Measurements from ENCODE around the gene MAMSTR.
"Not testable (repeated sequence)": the region's sequence is repeated elsewhere in the genome, so short reads cannot be mapped to it uniquely, and the experiment has no call there.

Gene MAMSTR

DNA sequence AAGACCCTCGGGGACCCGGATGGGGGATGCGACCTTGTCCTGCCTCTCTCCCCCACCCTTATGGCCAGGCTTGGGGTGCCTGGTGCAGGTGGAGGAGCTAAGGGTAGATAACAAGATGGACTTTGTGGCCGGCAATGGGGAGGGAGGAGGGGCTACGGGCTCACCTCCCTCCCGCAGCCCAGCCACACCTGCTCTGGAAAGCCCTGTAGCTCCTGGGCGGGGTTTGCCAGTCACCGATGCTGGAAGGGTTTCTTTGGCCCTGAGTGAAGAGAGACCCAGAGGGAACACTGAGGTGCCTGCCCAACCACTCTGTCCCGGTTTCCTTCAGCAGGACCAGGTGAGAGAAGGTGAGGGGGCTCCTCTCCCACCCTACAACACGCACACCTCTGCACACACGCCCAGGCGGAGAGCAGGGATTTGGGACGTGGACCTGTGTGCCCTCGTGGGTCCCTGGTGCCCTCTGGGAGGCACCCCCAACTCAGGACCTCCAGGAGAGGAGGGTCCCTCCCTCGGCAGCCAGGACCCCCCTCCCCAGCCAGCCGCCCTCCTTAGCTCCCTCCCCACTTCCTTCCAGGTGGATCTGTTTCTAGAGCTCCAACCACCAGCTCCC lies 23.7 kb downstream of the MAMSTR start, which contains the start of gene FUT2:
TSS of gene FUT2 (plus strand) at position 229 of the 610 bp plus-strand sequence. CDS start 6,986 bp downstream, outside the sequence.
- H3K9me3 ChIP-seq (ENCODE audit: severe bottlenecking) = no peaks in the 10 kb centered on the region
- no peaks in the 10 kb centered on the region for H3K27me3 ChIP-seq (ENCODE audit: insufficient read depth, low read depth, severe bottlenecking)
- TF ChIP-seq, protein P1, sequence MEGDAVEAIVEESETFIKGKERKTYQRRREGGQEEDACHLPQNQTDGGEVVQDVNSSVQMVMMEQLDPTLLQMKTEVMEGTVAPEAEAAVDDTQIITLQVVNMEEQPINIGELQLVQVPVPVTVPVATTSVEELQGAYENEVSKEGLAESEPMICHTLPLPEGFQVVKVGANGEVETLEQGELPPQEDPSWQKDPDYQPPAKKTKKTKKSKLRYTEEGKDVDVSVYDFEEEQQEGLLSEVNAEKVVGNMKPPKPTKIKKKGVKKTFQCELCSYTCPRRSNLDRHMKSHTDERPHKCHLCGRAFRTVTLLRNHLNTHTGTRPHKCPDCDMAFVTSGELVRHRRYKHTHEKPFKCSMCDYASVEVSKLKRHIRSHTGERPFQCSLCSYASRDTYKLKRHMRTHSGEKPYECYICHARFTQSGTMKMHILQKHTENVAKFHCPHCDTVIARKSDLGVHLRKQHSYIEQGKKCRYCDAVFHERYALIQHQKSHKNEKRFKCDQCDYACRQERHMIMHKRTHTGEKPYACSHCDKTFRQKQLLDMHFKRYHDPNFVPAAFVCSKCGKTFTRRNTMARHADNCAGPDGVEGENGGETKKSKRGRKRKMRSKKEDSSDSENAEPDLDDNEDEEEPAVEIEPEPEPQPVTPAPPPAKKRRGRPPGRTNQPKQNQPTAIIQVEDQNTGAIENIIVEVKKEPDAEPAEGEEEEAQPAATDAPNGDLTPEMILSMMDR (IDR thresholded peaks at IDR 0.05; ENCODE audit: low read depth, low read length) = no peak
- peak within 1 kb of the TSS; percentile 54 for H3K4me3 ChIP-seq (ENCODE audit: low read depth, low read length)
- H3K27ac ChIP-seq = peak within 1 kb of the TSS; percentile 57
- H3K36me3 ChIP-seq = no peaks in the 10 kb centered on the region
- peak; percentile 42 for DNase-seq

DNA sequence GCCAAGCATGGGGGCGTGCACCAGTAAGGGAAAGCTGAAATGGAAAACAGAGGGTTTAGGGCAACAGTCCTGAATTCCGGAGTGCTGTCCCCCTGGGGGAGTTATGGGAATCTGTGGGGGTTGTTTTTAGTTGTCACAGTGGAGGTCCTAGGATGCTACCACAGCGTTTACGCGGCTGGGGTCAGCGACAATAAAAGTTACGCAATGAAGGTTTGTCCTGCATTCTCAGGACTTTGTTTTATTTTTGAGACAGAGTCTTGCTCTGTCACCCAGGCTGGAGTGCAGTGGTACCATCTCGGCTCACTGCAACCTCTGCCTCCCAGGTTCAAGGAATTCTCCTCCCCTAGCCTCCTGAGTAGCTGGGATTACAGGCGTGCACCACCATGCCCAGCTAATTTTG lies 25.9 kb downstream of the MAMSTR start:
- H3K4me3 ChIP-seq (ENCODE audit: low read depth, low read length); DNase-seq; H3K36me3 ChIP-seq; H3K27me3 ChIP-seq (ENCODE audit: insufficient read depth, low read depth, severe bottlenecking); H3K27ac ChIP-seq; H3K9me3 ChIP-seq (ENCODE audit: severe bottlenecking): not testable (repeated sequence)

DNA sequence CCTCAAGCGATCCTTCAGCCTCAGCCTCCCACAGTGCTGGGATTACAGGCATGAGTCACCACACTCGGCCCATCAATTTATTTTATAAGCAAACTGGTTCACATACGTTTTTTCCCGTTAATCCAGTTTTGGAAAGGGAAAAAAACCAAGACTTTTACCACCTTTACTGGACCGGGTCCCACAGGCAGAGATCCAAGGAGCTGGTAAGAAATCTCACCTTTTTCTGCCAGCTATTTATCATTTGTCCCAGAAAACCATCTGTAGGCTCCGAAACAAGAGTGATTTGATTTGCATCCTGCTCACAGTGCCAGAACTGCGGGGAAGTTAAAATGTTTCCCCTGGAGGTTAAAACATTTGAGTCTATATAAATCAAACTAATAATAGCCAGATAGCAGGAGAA lies 30.1 kb downstream of the MAMSTR start:
- TF ChIP-seq, protein P1 (IDR thresholded peaks at IDR 0.05; ENCODE audit: low read depth, low read length) = no peak
- H3K9me3 ChIP-seq (ENCODE audit: severe bottlenecking) = no peaks in the 10 kb centered on the region
- H3K27ac ChIP-seq = no peak overlapping the region
- H3K36me3 ChIP-seq = no peaks in the 10 kb centered on the region
- H3K27me3 ChIP-seq (ENCODE audit: insufficient read depth, low read depth, severe bottlenecking) = no peaks in the 10 kb centered on the region
- H3K4me3 ChIP-seq (ENCODE audit: low read depth, low read length) = no peak overlapping the region
- no peak for DNase-seq

DNA sequence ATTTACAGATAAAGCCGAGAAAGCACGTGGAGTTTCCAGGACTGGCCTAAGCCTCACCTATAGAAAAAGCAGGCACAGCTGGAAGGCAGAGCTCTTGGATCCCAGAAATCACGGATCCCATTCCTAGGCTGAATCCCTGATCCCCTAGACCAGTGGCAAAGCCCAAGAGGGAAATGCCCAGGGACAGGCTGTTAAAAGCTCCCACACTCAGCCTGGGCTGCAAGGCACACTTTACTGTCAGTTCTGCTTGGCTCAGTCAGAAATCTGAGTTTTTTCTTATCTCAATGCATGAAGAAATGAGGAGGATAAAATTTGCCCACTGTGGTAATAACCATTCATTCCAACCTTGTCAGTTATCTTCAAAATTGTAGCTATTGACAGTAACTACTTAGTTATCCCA lies 31.7 kb downstream of the MAMSTR start:
- no peak for DNase-seq
- no peak overlapping the region for H3K4me3 ChIP-seq (ENCODE audit: low read depth, low read length)
- no peaks in the 10 kb centered on the region for H3K36me3 ChIP-seq
- TF ChIP-seq, protein P1 (IDR thresholded peaks at IDR 0.05; ENCODE audit: low read depth, low read length) = no peak
- H3K27me3 ChIP-seq (ENCODE audit: insufficient read depth, low read depth, severe bottlenecking) = no peaks in the 10 kb centered on the region
- no peaks in the 10 kb centered on the region for H3K9me3 ChIP-seq (ENCODE audit: severe bottlenecking)
- H3K27ac ChIP-seq = no peak overlapping the region

DNA sequence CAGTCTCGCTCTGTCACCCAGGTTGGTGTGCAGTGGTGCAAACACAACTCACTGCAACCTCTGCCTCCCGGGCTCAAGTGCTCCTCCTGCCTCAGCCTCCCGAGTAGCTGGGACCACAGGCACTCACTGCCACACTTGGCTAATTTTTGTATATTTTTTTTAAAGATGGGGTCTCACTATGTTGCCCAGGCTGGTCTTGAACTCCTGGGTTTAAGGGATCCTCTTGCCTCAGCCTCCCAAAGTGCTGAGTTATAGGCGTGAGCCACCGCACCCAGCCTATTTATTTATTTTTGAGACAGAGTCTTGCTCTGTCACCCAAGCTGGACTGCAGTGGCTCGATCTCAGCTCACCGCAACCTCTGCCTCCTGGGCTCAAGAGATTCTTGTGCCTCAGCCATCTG lies 32.9 kb downstream of the MAMSTR start:
- H3K27me3 ChIP-seq (ENCODE audit: insufficient read depth, low read depth, severe bottlenecking); H3K27ac ChIP-seq; DNase-seq; H3K36me3 ChIP-seq; H3K9me3 ChIP-seq (ENCODE audit: severe bottlenecking); H3K4me3 ChIP-seq (ENCODE audit: low read depth, low read length): not testable (repeated sequence)

DNA sequence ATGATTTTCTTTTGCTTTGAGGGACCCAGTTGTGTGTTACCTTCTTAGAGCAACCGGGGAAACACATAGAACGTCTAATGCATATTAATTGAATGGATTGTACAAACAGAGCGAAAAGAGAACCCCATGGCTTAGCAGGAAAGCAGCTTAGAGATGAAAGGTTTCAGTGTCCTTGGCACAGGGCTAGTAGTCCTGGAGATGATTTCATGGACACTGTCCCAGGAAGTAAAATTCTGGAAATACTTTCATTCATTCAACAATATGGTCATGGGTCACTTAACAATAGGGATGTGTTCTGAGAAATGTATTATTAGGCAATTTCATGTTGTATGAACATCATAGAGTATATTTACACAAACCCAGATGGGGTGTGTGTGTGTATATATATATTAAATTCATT lies 33.4 kb downstream of the MAMSTR start:
- H3K4me3 ChIP-seq (ENCODE audit: low read depth, low read length) = no peak overlapping the region
- TF ChIP-seq, protein P1 (IDR thresholded peaks at IDR 0.05; ENCODE audit: low read depth, low read length) = no peak
- H3K9me3 ChIP-seq (ENCODE audit: severe bottlenecking) = no peaks in the 10 kb centered on the region
- peak; percentile 71 for DNase-seq
- H3K27ac ChIP-seq = peak overlapping the region; percentile 58
- no peaks in the 10 kb centered on the region for H3K27me3 ChIP-seq (ENCODE audit: insufficient read depth, low read depth, severe bottlenecking)
- H3K36me3 ChIP-seq = no peaks in the 10 kb centered on the region

DNA sequence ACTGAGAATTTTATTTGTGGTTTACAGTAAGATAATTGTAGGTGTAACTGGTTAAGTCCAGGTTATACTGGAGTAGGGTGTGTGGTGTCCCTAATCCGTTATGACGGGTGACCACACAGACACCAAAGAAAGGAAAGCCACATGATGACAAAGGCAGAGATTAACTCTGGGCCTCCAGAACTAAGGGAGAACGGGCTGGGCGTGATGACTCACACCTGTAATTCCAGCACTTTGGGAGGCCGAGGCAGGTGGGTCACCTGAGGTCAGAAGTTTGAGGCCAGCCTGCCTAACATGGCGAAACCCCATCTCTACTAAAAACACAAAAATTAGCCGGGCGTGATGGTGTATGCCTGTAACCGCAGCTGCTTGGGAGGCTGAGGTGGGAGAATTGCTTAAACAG lies 33.9 kb downstream of the MAMSTR start:
- no peaks in the 10 kb centered on the region for H3K36me3 ChIP-seq
- DNase-seq = peak; percentile 63
- peak overlapping the region; percentile 58 for H3K27ac ChIP-seq
- H3K27me3 ChIP-seq (ENCODE audit: insufficient read depth, low read depth, severe bottlenecking) = no peaks in the 10 kb centered on the region
- 0 out of 2 replicates have a peak overlapping the region, but pooled peaks have one; percentile 16 for H3K4me3 ChIP-seq (ENCODE audit: low read depth, low read length)
- H3K9me3 ChIP-seq (ENCODE audit: severe bottlenecking) = no peaks in the 10 kb centered on the region
- TF ChIP-seq, protein P1 (IDR thresholded peaks at IDR 0.05; ENCODE audit: low read depth, low read length) = no peak

Measured in WERI-Rb-1 (cell line).